HG03521 (cell line): ENCODE data around the gene EPB41L1.

Experiments
- ATAC-seq: cut with Tn5 transposase; IDR thresholded peaks from one replicate; pipeline ENCODE4 v1.9.1; 2021; ENCODE audit warnings: mild to moderate bottlenecking, moderate library complexity; ENCODE audit not compliant: unreplicated experiment

Gene EPB41L1

DNA sequence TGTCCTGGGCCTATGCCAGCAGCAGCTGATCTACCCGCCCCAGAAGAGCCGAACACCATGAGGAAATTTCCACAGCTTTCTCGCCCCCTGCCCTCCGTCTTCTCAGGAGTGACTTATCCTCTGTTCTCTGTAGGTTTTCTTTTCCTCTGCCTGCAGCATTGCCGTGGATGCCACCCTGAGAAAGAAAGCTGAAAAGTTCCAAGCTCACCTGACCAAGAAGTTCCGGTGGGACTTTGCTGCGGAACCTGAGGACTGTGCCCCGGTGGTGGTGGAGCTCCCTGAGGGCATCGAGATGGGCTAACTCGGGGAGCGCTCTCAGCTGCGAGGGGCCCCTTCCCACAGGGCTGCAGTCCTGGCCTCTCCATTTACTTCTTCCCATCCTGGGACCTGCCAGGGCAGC, 100.9 kb downstream of the EPB41L1 start:
- no peak for ATAC-seq

DNA sequence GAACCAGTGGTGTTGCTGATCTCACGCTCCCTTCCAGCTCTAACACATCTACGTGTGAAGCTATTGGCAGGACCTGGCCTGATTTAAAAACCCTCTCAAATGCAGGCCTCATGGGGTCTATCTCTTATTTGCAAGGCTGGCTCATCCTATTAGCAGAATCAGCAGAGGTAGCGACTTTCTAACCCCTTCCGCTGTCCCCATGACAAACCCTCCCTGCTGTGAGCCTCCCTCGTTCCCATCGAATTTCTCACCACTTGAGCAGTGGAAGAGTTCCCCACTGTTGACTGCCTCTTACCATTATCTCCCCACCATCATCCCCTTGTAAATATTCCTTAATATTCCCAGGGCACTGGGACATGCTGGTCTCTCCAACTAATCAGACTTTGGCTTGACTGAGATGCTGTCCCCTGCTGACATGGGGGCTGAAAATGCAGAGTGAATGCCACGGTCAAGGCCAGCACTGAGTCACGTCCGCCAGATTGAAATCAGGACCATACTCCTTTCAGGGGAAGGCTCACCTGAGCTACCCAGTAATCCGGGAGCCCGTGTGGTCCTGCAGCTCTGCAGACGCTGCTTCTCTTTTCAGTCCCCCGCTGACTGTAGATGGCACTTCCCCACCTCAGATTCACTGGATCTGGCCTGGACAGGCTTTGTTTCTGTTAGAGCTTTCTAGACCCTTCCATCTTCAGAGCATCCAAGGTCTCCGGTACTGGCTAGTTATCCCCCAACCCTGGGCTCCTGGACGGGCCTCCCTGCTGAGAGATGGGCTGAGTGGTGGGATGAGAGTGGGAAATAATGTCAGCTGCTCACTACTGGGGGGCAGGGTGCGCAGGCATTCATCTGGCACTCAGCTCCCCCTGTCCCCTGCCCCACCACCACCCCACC, 104.9 kb downstream of the EPB41L1 start:
- ATAC-seq: no peak

GRCh38 chr20:36260316-36260715, 105.8 kb downstream of the EPB41L1 start:
- ATAC-seq: no peak

DNA sequence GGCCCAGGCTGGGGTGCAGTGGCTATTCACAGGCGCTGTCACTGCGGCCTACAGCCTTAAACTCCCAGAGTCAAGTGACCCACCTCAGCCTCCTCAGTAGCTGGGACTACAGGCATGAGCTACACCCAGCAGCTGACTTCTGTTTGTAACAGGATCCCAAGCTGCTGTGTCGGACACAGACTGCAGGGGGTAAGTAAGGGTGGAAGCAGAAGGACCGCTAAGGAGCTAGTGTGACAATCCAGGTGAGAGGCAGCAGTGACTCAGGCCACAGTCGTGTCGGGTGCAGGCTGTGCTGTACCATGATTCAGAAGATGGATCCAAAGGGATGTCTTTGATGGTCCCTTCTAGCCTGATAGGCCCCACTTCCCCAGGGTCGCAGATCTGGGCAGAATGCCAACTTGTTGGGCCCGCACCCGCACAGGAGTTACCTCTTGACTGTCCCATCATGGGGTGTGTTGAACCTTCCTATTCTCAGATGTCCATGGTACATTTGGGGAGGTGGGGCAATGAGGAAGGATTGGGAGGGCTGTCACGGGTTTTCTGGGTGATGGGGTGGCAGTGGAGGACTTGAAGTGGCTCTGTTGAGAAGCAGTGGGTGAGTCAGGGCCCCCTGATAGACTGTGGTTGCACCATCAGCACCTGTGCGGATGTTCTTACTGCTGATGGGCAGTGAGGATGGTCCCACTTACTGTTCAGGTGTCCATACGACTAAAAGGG, 107.0 kb downstream of the EPB41L1 start:
- ATAC-seq: no peak

DNA sequence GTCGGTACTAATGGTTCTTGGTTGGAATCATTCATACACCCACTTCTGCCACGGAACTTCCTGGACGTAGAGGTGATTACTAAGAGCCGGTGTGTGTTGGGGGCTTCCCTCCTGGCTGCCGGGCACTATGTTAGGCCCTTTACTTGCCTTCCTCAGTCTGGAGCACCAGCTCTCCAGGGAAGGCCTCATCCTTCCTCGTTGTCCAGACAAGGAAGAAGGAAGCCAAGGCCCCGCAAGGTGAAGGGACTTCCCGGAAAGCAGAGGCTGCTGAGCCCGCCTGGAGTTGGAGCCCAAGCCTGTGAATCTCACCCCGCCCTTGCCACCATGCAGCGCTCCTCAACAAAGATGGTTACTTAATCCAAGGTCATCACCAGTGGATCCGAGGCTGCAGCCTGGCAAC, 107.9 kb downstream of the EPB41L1 start:
- ATAC-seq: no peak

- ATAC-seq: no peak
Measured at GRCh38 chr20:36264426-36265246, 110.1 kb downstream of the EPB41L1 start.

GRCh38 chr20:36266189-36266588, 111.6 kb downstream of the EPB41L1 start:
- ATAC-seq: no peak

DNA sequence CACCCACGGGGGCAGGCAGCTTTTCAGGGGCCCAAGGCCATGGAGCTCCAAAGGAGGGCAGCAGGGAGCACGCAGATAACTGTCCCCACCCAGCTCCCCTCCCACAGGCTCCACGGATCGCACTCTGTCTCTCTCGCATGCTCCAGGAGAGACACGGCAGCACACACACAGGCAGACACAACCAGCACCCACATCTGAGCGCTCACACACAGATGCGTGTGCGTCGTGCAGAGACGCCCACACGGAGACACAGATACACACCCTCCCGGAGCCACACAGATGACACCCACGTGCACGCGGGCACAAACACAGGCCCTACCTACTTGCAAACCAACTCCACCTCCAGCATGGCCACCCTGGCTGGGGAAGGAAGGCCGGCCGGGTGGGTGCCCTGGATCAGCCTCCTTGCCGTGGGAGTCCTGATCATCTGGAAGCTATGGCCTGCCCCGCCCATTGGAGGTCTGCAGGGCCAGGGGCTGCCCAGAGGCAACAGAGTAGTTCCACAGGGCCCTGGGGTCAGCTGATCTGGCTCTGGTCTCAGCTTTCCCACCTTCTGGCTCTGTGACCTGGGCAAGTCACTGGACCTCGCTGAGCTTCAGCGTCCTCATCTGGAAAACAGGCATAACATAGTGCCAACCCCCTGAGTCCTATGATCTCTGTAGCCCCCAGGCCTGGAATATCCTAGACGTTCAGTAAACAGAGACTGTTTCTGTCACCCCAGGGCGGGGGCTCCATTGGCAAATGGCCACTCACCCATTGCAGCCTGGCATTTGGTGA, 113.3 kb downstream of the EPB41L1 start:
- ATAC-seq: no peak

GRCh38 chr20:36268440-36269342, 114.2 kb downstream of the EPB41L1 start:
- no peak for ATAC-seq

- ATAC-seq: no peak
Measured at GRCh38 chr20:36269507-36269906, 115.0 kb downstream of the EPB41L1 start.

DNA sequence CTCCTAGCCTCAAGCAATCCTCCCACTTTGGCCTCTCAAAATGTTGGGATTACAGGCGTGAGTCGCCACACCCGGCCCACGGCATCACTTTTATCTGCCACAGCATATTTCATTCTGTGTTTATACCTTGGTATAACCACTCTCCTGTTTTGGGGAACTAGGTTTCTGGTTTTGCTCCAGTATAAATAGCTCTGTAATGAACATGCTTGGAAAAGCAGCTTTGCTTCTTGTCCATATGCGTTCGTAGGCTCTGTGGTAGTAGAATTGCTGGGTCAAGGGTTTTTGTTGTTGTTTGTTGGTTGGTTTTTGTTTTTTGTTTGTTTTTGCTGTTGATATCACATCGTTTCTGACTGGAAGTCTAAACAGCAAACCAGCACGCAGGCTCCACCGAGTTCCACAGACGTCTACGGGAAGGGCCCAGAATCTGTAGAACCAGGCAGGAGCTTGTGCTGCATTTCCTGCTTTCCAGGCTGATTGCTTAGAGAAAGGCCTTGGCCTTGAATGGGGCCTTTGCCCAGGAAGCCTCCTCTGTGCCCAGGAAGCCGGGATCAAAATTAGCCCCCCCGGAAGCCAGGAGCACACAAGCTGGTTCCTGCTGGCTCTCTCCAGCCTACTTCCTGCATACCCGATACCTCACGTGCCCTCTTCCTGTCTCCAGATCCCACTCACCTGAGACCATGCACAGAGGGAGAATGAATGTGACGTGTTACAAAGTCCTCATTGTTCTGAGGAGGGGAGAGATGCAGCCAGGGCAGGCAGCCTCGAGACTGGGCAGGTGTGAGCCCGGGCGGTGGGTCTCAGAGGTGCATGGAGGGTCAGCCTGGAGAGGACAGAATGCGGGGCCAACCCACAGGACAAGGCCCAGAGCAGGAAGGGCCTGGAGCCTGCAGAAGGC, 116.5 kb downstream of the EPB41L1 start:
- no peak for ATAC-seq

DNA sequence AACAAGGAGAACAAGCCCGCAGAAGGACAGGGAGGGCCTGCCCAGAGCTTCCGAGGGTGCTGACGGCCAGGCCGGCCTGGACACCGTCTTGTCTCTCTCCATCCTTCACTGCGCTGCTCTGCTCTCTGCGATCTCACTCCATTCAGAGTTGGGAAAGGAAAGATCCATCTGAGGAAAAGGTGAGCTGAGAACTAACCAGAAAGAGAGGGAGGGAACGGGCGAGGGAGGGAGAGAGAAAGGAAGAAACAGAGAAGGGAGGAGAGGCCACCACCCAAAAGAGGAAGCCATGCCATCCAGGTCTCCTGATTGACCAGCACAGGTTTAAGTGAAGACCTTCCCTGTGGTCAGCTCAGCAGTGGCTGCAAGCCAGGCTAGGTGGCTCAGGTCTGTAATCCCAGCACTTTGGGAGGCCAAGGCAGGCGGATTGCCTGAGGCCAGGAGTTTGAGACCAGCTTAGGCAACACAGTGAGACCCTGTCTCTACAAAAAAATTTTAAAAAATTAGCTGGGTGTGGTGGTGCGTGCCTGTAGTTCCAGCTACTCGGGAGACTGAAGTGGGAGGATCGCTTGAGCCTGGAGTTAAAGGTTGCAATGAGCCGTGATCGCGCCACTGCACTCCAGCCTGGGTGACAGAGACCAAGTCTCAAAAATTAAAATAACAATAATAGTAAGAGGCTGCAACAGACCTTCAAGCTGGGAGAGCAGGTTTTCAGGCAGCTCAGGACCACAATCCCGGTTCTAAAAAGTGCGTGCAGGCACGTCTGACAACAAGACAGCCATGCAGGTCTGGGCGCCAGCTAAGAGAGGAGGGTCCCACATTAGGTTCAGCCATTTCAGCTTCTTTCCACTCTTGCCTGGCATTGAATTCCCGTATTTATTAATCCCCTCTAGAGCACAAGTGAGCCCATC, 117.4 kb downstream of the EPB41L1 start:
- no peak for ATAC-seq

GRCh38 chr20:36272547-36273220, 118.1 kb downstream of the EPB41L1 start:
- no peak for ATAC-seq

DNA sequence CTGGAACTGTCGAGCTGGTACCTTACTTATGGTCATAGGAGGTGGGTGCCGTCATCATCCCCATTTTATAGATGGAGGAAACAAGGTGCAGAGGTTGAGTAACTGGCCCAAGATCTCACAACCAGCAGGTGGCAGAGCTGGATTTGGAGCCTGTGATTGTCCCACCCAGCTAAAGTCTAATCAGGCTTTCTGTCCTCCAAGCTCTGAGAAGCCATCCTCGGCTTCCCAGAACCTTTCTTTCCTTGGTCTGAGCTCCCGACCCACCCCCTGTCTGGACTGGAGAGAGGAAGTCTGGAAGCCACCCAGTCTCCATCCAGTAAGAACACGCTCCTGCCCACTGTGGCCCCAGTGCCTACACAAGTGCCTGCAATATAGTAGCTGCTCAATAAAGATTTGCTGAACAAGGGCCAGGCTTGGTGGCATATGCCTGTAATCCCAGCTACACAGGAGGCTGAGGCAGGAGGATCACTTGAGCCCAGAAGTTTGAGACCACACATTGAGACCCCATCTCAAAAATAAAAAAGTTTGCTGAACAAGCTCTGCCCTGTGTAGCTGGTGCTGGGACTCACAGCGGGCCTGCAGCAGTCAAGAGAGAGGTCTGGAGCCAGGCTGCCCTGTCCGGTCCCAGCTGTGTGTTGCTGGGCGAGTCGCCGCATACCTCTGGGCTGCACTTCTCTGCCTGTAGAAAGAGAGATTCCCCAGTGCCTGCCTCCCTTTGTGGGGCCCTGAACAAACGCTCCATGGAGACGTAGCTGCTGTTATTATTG, 119.1 kb downstream of the EPB41L1 start:
- no peak for ATAC-seq

- ATAC-seq: no peak
Measured at GRCh38 chr20:36274181-36274841, 119.8 kb downstream of the EPB41L1 start.

DNA sequence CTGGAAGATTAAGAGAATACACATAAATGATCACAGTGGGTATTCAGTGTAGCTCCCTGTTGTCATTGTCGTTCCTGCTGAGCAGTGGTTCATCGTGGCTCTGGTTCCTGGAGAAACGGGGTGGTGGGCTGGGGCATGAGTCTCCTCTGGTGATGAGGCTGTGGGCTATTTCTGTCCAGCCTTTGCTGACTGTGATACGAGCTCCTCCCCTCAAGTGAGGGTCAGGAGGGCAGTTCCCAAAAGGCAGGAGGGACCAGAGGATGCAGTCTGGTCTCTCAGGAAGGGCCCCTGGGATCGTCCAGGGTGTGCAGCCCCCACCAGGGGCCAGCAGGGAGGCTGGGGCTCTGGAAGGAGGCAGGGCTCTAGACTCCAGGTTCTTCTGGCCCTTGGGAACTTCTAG, 120.5 kb downstream of the EPB41L1 start:
- ATAC-seq: no peak
